CD4-positive, CD25-positive, alpha-beta regulatory T cell (primary cell): ENCODE measurements around the gene CDK5. TPM values are rescaled to one million over a fixed set of nuclear protein-coding genes. Genes with fewer than 3 reads are reported as not detected.

Experiments used
- ATAC-seq, 2 donors: fragments of 150-1000 bp; cut with Tn5 transposase; one replicate each; pipeline ENCODE4 v1.10.0; 2021; ENCODE audit warnings: low read depth in 2 of 2, moderate number of reproducible peaks in 2 of 2, moderate library complexity in 1 of 2
- DNase-seq, 3 donors: peaks; one replicate each; pipeline versions ENCODE4 v3.0.0 to v3.0.0-alpha.2; 2012 to 2022; ENCODE audit warnings: mixed read lengths in 1 of 3
- H3K27ac ChIP-seq: one replicate; pipeline ENCODE4 v1.7.0; 2013; ENCODE audit warnings: mild to moderate bottlenecking, low read length; ENCODE audit not compliant: insufficient read depth, poor library complexity, severe bottlenecking
- H3K27me3 ChIP-seq: one replicate; pipeline ENCODE4 v1.7.0; 2013; ENCODE audit warnings: low read length; ENCODE audit not compliant: control insufficient read depth, insufficient read depth
- H3K36me3 ChIP-seq: one replicate; pipeline ENCODE4 v1.7.0; 2013; ENCODE audit warnings: mild to moderate bottlenecking, low read length, moderate library complexity; ENCODE audit not compliant: control insufficient read depth, insufficient read depth
- H3K4me1 ChIP-seq: 2 replicates; pipeline ENCODE4 v1.7.0; 2013; ENCODE audit warnings: mild to moderate bottlenecking, low read length; ENCODE audit not compliant: insufficient read depth, control insufficient read depth, poor library complexity, severe bottlenecking
- H3K4me3 ChIP-seq: one replicate; pipeline ENCODE4 v1.7.0; 2013; ENCODE audit warnings: low read depth, mild to moderate bottlenecking, low read length, moderate library complexity
- H3K9me3 ChIP-seq, 2 experiments: 1 replicate in 1 of 2; 2 replicates in 1 of 2; pipeline ENCODE4 v1.7.0; 2013; ENCODE audit warnings: low read length in 2 of 2, mild to moderate bottlenecking in 1 of 2, moderate library complexity in 1 of 2; ENCODE audit not compliant: control insufficient read depth in 2 of 2
- H3K27ac Mint-ChIP-seq, 3 donors: one replicate each; pipeline ENCODE4 v1.8.0; 2020 to 2022; ENCODE audit warnings: mild to moderate bottlenecking in 3 of 3, mixed read lengths in 3 of 3, moderate library complexity in 2 of 3
- H3K27me3 Mint-ChIP-seq: one replicate; pipeline ENCODE4 v1.8.0; 2022; ENCODE audit warnings: mild to moderate bottlenecking, mixed read lengths
- H3K36me3 Mint-ChIP-seq: one replicate; pipeline ENCODE4 v1.8.0; 2020; ENCODE audit warnings: mixed read lengths
- H3K4me1 Mint-ChIP-seq, 4 donors: one replicate each; pipeline ENCODE4 v1.8.0; 2020 to 2022; ENCODE audit warnings: mixed read lengths in 4 of 4, mild to moderate bottlenecking in 1 of 4
- H3K4me3 Mint-ChIP-seq, 4 donors: one replicate each; pipeline ENCODE4 v1.8.0; 2020 to 2022; ENCODE audit warnings: mild to moderate bottlenecking in 4 of 4, mixed read lengths in 4 of 4, moderate library complexity in 3 of 4
- H3K9me3 Mint-ChIP-seq, 7 donors: one replicate each; pipeline ENCODE4 v1.8.0; 2020 to 2022; ENCODE audit warnings: mixed read lengths in 7 of 7, mild to moderate bottlenecking in 3 of 7, moderate library complexity in 2 of 7
- polyA plus RNA-seq, 4 donors: library from polyadenylated mRNA; unstranded; fragments of 300-500 nt; fragmentation: Illumina TruSeq; gene quantifications; one replicate each; pipeline ENCODE4 v1.2.3, GENCODE V29; 2021
- total RNA-seq: library from RNA; stranded (reverse); gene quantifications from one replicate; pipeline ENCODE4 v1.2.3, GENCODE V29; 2022

The CDK5 gene
- total and polyA plus RNA-seq, 5 donors from 2014 or later = 7.6 to 20.7 (median 16.1) TPM

DNA sequence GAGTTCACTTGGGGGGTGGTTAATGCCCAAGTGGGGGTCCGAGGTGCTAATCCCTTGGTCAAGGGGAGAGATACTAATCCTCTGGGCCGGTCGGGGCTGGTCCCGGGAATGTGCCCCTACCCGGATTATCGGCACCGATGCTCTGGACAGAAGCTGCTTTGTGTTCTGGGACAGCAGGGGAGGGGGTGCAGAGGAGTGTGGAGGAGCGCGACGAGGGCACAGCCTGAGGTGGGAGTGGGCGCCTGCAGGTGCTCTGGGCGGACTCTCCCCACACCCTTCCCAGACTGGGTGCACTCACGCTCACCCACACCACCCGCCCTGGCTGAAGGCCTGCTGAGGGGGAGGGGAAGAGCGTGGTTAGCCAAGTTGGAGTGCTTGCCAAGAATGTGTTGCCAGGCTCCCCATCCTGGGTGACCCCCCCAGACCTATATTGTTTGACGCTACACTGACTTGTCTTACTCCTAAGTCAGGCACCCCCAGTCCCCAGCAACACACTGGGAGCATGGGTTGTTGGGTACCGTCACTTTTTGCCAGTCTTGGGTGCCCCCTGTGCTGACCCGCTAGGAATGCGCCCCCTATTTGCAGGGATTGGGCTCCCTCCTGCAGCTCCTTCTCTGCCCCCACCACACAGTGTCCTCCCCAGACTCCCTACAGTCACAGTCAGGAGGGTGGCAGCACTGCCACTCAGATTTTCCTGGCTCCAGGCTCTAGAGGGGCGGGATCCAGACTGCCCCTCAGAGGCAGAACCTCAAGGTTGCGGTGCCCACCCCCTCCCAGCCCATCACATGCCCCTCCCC lies 2.9 kb upstream of the CDK5 start:
- Histone ChIP-seq H3K27me3 (no peaks in the 10 kb centered on the region), H3K36me3 (peaks cover 9% of the 10 kb centered on the region), H3K9me3 (no peaks in the 10 kb centered on the region), H3K4me1 (peaks cover 41% of the 10 kb centered on the region), H3K4me3 (peak overlapping the region; percentile 32), H3K27ac (peak overlapping the region; percentile 88)
- ATAC-seq (no peak), DNase-seq (no peak)
- Mint-ChIP-seq H3K27me3 (no peaks in the 10 kb centered on the region), H3K4me1 (peaks cover 0 to 49% (median 12%) of the 10 kb centered on the region in 4 donors), H3K9me3 (peaks cover 0 to 1% (median 0%) of the 10 kb centered on the region in 7 donors), H3K4me3 (peak overlapping the region; percentile 87 to 97 (median 91)), H3K27ac (peak overlapping the region; percentile 20 to 93 (median 73)), H3K36me3 (peaks cover 7% of the 10 kb centered on the region)

DNA sequence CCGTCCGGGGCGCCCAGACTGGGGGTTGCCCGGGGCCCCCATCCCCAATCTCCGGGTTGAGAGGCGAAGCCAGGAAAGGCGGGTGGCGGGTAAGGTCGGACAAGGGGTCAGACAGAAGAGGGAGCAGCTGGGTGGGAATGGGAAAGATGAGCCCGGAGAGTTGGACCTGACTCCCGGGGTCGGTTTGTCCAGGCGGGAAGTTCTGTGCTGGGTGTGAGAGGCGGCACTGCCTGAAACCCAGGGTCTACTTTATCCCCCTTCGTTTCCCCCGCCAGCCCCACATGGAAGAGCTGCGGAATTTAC lies 2.4 kb upstream of the CDK5 start:
- peaks cover 3% of the 10 kb centered on the region for H3K36me3 Mint-ChIP-seq
- peak overlapping the region; percentile 32 for H3K4me3 ChIP-seq
- peaks cover 41% of the 10 kb centered on the region for H3K4me1 ChIP-seq

DNA sequence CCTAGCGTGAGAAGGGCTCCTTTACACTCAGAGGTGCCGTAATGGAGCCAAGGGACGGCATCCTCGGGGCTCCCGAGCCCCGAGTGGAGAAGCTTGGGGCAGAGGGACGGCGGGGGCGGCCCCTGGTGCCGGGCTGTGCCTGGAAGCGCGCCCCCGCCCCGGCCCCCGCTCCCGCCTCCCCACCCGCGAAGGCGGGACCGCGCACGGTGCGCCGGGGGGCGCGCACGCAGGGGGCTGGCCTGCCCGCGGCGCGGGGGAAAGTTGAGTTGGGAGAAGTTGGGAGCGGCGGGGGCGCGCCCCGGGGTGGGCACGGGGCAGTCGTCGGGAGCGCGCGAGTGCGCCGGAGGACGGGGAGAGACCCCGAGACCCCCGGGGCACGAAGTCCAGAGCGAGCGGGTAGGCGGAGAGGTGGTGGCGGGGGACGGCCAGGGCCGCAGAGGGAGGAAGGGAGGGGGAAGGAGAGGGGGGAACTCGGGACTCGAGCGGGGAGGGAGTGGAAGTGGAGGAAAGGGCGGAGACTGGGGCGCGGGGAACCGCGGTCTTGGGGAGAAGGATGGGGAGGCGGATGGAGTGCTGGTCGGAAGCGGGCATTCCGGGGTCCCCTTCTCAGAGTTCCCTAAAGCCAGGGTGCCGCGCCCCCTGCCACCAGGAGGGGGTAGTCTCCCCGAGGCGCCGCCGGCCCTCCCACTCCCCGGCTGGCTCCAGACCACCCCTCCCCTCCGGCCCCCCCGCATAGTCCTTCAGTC lies 1.8 kb upstream of the CDK5 start, which contains the start of gene SLC4A2:
Gene SLC4A2 (plus strand): TSS at position 223 of the 746 bp plus-strand sequence. CDS start 2,399 bp downstream, outside the sequence.
- H3K36me3 ChIP-seq = no peaks in the 10 kb centered on the region
- peak within 1 kb of the TSS; percentile 86 for H3K4me3 ChIP-seq
- peaks cover 0 to 52% (median 13%) of the 10 kb centered on the region in 4 donors for H3K4me1 Mint-ChIP-seq
- peaks cover 3% of the 10 kb centered on the region for H3K36me3 Mint-ChIP-seq
- DNase-seq (peak; percentile 65 to 73 (median 65)), ATAC-seq (peak in 1 of 2 donors; percentile 13)
- no peaks in the 10 kb centered on the region for H3K27me3 ChIP-seq
- H3K27ac Mint-ChIP-seq = peak within 1 kb of the TSS; percentile 93 to 97 (median 96)
- peak within 1 kb of the TSS; percentile 88 for H3K27ac ChIP-seq
- peaks cover 41% of the 10 kb centered on the region for H3K4me1 ChIP-seq
- H3K9me3 Mint-ChIP-seq = peaks cover 0 to 1% (median 0%) of the 10 kb centered on the region in 7 donors
- no peaks in the 10 kb centered on the region for H3K27me3 Mint-ChIP-seq
- H3K9me3 ChIP-seq = no peaks in the 10 kb centered on the region
- peak within 1 kb of the TSS; percentile 89 to 97 (median 95) for H3K4me3 Mint-ChIP-seq

More for the DNA sequence above, 2.4 kb upstream of the CDK5 start:
- DNase-seq (no peak), ATAC-seq (no peak)
- H3K36me3 ChIP-seq = peaks cover 5% of the 10 kb centered on the region
- Mint-ChIP-seq H3K4me1 (peaks cover 0 to 49% (median 12%) of the 10 kb centered on the region in 4 donors), H3K27ac (peak overlapping the region in 2 of 3 donors; percentile 73 to 93), H3K9me3 (peaks cover 0 to 1% (median 0%) of the 10 kb centered on the region in 7 donors), H3K4me3 (peak overlapping the region; percentile 87 to 97 (median 91)), H3K27me3 (no peaks in the 10 kb centered on the region)
- H3K27ac ChIP-seq = peak overlapping the region; percentile 88
- H3K27me3 ChIP-seq = no peaks in the 10 kb centered on the region
- no peaks in the 10 kb centered on the region for H3K9me3 ChIP-seq

DNA sequence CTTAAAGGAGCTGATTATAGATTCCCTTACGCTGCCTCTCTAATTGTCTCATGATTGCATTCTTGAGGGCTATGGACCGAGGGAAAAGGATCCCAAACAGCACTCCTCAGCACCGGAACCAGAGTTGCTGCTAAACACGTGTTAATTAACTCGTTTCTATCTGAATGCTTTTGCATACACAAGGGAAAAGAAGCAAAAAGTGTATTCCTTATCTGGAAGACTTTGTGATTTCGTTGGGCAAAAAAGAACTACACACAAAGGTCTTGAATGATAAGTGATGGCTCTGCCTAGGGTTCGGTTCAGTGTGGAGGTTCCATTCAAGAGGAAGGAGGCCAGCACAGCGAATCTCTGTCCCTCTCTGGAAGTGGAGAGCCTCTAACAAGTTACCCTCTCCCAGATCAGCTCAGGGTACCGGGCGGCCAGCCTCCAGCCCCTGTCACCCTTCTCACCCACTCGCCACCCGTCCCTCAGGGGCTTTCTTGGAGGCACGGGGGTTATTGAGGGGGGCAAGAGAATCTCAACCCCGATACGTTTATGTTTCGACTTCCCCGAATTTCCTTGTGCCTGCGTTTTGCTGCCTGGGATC lies 1.2 kb upstream of the CDK5 start:
- H3K4me1 ChIP-seq = peaks cover 41% of the 10 kb centered on the region
- H3K27me3 Mint-ChIP-seq = no peaks in the 10 kb centered on the region
- no peaks in the 10 kb centered on the region for H3K27me3 ChIP-seq
- peaks cover 6% of the 10 kb centered on the region for H3K36me3 Mint-ChIP-seq
- no peaks in the 10 kb centered on the region for H3K9me3 ChIP-seq
- H3K36me3 ChIP-seq = no peaks in the 10 kb centered on the region
- H3K4me3 Mint-ChIP-seq = peak overlapping the region; percentile 89 to 97 (median 95)
- H3K27ac ChIP-seq = peak overlapping the region; percentile 88
- H3K27ac Mint-ChIP-seq = peak overlapping the region; percentile 93 to 97 (median 96)
- no peak for ATAC-seq
- H3K4me3 ChIP-seq = peak overlapping the region; percentile 86
- H3K9me3 Mint-ChIP-seq = peaks cover 0 to 1% (median 0%) of the 10 kb centered on the region in 7 donors
- peaks cover 0 to 52% (median 13%) of the 10 kb centered on the region in 4 donors for H3K4me1 Mint-ChIP-seq
- DNase-seq = peak in 2 of 3 donors; percentile 26 to 43

DNA sequence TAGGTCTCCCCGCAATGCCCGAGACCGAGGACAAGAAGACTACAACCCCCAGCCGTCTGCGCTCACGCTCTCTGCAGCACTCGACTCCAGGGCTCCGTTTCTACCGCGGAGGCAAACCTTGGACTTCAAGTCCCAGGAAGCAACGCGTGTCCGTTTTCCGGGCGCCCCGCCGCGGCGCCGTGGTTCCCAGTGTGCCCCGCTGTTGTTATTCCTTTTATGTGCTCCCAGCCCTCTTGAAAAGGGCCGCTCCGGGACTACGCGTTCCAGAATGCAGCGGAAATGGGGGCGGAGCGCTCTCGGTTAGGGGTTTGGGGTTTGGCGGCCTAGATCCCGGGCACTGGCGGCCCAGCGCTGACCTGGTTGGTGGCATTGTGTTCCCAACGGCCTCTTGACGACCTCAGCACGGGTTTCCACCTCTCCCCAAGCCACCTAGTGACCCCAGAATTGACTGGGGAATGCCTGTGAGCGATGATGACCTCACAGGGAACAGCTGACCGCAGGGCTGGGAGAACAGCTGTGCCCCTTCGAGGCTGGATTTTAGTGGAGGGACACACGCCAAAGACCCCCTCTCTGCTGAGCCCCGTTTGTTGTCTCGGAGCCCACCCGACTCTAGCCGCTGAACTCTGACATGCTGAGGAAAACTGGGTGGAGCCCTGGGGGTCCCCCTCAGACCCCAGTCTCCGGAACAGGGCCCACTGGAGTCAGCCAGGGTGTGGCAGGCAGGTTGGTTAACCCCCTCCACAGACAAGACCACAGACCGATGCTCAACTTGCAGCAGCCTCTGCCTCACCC lies 488 bp upstream of the CDK5 start:
- Mint-ChIP-seq H3K4me1 (peaks cover 0 to 56% (median 13%) of the 10 kb centered on the region in 4 donors), H3K27ac (peak overlapping the region; percentile 93 to 97 (median 96)), H3K4me3 (peak overlapping the region; percentile 89 to 97 (median 95)), H3K9me3 (peaks cover 0 to 1% (median 0%) of the 10 kb centered on the region in 7 donors), H3K36me3 (peaks cover 6% of the 10 kb centered on the region), H3K27me3 (no peaks in the 10 kb centered on the region)
- H3K9me3 ChIP-seq = no peaks in the 10 kb centered on the region
- peaks cover 42% of the 10 kb centered on the region for H3K4me1 ChIP-seq
- ATAC-seq (peak; percentile 96 to 97), DNase-seq (peak; percentile 97 to 100 (median 98))
- no peaks in the 10 kb centered on the region for H3K27me3 ChIP-seq
- peak overlapping the region; percentile 86 for H3K4me3 ChIP-seq
- H3K27ac ChIP-seq = peak overlapping the region; percentile 88
- no peaks in the 10 kb centered on the region for H3K36me3 ChIP-seq

DNA sequence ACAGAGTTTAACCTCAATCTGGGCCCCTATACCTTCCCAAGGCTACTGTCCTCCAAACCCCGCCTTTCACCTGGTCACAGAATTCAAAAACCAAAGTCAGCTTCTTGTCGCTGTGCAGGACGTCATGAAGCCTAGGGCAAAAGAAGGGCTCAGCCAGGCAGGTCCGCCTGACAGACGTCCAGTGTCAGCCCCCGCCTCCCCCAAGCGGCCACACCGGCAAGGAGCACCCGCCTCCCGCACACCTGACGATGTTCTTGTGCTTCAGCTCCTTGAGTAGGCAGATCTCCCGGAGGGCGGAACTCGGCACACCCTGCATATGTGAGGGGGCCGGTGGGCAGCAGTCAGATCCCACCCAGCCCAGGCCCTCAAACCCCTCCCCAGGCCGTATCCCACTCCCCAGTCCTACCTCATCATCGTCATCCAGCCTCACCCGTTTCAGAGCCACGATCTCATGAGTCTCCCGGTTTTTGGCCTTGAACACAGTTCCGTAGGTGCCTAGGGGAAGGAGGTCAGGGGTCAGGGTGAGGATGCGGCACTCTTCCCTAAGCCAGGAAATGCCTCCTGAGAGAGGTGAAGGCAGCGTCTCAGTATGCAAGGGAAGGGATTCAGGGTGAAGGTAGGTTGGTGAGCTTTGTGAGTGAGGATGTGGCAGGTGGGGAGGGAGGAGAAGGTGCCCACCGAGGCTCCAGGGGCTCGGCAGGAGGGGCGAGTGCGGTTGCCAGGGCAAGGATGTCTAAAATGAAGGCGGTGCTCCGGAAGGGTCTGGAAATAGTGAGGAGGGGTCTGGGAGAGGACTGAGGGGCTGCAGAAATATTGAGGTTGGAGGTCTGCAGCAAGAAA lies 811 bp downstream of the CDK5 start:
- Histone ChIP-seq H3K4me1 (peaks cover 46% of the 10 kb centered on the region), H3K27ac (no peak overlapping the region), H3K4me3 (peak overlapping the region; percentile 92), H3K36me3 (no peaks in the 10 kb centered on the region), H3K9me3 (no peaks in the 10 kb centered on the region), H3K27me3 (no peaks in the 10 kb centered on the region)
- Mint-ChIP-seq H3K4me1 (peaks cover 0 to 63% (median 15%) of the 10 kb centered on the region in 4 donors), H3K27me3 (no peaks in the 10 kb centered on the region), H3K27ac (peak overlapping the region in 1 of 3 donors; percentile 36), H3K36me3 (peaks cover 12% of the 10 kb centered on the region), H3K4me3 (peak overlapping the region; percentile 89 to 97 (median 95)), H3K9me3 (peaks cover 0 to 1% (median 0%) of the 10 kb centered on the region in 7 donors)
- no peak for DNase-seq
- no peak for ATAC-seq
